ENCODE measurements around the gene PSMC5.
A peak's percentile ranks its signal among the peaks of the same experiment; 100 is the strongest.

Gene PSMC5

DNA sequence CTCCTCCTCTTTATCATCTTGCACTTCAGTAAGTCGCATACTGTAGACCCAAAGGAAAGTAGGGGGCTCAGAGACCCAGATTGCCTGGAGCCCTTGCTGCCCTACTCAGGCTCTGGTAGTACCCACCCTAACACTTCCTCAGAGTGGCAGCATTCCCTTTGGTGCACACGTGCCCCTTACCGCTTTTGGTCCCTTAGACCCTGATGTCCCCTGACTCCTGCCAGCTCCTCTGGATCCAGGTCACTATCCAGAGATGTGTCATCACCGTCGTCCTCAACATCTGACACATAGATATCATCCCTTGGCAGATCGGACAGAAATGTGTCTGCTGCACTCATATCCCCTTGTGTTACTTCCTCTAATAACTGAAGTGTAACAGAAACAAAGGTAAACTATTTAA lies 5.4 kb upstream of the PSMC5 start:
- DNase-seq (ENCODE audit: low spot score): no peak

DNA sequence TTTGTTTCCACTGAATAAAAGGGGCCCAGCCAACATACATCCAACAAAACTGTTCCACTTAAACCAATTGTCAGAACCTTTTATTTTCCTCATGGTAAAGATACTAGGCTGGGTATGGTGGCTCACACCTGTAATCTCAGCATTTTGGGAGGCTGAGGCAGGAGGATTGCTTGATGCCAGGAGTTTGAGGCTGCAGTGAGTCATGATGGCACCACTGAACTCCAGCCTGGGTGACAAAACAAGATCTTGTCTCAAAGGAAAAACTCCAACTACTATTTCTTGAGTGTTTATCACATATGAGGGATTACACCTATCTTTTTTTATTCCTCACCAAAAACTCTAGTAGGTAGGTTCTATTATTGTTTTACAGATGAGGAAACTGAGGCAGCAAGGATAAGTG lies 4.7 kb upstream of the PSMC5 start:
- no peak for DNase-seq (ENCODE audit: low spot score)

DNA sequence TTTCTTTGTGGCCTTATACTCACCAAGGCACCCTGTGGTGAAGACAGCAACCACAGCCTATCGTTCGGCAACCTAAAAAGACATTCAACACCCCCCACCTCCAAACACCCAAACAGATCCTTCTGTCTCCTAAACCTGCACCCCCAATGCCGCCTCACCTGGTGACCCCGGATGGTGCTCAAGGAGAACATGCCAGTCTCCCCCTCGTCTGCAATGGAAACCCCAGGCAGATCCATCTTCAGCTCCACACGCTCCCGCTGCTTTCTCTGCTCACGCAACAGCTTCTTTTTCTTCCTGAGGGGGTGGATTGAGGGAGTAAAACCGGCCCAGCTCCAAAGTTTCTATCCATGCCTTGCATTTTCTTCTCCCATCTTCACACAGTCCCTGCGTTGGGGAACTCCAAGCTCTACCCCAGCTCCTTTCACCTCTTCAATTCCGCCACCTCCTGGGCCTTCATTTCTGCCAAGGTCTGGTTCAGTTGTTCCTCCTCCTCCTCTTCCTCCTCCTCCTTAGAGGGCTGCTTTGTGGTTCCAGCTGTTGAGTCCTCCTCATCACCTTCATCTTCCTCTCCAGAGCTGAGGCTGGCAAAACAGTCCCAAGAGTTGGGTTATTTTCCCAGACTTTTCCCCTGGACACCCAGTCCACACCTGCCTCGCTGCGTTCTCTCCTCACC lies 3.4 kb upstream of the PSMC5 start:
- DNase-seq (ENCODE audit: low spot score): no peak

DNA sequence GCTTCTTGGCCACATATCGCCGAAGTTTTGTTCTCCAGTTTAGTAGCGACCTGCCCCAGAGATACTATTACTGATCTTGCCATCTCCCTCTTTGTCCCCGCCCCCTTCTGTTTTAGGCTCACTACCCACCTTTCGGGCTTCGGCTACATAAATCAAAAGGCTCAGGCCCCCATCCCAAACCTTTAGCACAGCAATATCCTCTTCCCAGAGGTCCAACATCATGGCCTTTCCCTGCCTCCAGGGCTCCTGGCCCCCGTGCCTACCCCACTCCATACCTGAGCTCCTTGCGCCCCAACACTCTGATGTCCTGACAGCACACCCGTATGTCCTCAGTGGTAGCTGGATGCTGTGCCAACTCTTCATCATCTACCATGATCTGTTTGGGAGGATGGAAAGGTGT lies 2.9 kb upstream of the PSMC5 start:
- DNase-seq (ENCODE audit: low spot score): no peak

DNA sequence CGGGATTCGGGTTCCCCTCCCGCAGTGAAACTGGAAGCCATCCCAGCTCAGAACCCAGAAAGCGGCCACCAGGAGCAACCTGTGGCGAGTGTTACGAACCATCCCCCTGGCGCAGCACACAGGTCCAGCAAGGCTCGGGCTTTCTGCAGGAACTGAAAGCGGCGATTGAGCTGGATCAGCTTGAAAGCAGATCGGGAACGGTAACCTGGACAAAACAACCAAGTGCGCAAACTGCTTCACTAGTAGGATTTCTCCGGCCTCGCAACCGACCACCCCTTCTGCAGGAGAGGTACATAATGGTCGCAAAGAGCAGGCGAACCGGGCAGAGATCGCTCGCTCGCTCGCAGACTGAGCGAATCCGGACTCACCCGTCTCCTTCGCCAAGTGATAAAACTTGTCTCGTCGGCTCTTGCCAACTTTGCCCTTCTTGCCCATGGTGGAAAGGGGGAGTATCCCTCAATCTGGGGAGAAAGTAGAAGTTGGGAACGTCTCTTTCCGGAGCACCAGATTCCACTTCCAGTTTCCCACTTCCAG lies 696 bp upstream of the PSMC5 start:
- no peak for DNase-seq (ENCODE audit: low spot score)

DNA sequence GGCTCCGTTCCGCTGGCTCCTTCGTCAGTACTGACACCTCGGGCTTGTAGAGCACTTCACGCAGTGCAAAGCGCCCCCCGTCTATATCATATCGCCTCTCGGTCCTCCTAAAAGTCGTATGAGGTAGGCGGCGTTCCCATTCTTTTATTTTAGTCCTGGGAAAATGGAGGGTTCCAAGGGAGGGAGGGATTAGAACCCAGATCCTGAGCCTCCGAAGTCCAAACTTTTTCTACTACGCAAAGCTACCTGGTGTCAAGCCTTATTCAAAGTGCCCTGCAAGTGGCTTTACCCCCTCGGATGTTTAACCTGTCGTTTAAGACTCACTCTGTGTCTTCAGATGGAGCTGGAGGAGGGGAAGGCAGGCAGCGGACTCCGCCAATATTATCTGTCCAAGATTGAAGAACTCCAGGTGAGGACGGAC lies 580 bp downstream of the PSMC5 start:
- DNase-seq (ENCODE audit: low spot score): no peak

DNA sequence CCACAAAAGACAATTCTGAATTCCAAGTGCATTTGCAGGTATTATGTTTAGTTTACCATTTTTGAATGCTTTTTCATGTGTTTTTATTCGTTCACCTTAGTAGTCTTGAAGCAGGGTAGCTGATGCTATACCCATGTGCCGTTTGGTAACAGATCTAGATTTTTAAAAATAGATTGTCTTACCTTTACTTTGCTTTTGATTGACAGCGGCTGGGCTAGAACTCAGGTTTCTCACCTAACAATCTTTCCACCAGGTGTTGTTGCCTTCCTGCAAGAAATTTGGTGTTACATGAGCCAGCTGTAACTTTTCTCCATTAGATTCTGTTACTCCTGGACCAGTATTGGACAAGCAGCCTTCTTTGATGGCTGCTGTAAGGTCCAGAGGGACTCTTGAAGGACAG lies 1.7 kb downstream of the PSMC5 start:
- DNase-seq (ENCODE audit: low spot score): no peak

DNA sequence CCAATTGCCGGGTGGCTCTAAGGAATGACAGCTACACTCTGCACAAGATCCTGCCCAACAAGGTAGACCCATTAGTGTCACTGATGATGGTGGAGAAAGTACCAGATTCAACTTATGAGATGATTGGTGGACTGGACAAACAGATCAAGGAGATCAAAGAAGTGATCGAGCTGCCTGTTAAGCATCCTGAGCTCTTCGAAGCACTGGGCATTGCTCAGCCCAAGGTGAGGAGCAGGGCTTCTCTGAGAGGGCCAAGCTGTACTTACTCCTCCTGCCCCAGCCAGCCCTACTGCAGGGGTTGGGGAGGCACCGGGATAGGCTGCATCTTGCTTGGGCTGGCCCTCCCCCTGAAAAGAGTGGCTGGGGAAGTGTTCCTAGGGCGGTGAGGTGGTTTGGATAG lies 3.0 kb downstream of the PSMC5 start:
- no peak for DNase-seq (ENCODE audit: low spot score)

DNA sequence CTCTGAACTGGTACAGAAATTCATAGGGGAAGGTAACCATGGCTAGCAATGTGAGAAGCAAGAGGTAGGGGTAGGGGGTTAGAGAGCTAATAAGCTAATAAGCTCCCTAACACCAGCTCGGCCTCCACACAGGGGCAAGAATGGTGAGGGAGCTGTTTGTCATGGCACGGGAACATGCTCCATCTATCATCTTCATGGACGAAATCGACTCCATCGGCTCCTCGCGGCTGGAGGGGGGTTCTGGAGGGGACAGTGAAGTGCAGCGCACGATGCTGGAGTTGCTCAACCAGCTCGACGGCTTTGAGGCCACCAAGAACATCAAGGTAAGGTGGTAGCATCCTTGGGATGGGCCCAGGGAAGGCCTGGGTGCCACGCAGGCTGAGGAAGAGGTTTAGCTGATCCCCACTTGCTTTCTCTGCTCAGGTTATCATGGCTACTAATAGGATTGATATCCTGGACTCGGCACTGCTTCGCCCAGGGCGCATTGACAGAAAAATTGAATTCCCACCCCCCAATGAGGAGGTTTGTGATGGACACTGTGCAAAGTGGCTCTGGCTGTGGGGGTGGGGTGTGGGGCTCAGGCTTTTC lies 3.8 kb downstream of the PSMC5 start:
- DNase-seq (ENCODE audit: low spot score): no peak

DNA sequence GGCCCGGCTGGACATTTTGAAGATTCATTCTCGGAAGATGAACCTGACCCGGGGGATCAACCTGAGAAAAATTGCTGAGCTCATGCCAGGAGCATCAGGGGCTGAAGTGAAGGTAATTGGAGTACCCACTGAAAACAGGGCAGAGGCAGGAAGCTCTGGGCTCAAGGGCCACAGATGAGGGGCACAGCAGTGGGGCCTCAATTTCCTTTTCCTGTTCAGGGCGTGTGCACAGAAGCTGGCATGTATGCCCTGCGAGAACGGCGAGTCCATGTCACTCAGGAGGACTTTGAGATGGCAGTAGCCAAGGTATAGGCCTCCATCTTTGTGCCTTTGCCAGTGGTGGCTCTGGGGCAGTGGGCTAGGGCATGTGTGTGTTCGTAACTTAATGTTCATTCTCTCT lies 4.3 kb downstream of the PSMC5 start:
- no peak for DNase-seq (ENCODE audit: low spot score)

DNA sequence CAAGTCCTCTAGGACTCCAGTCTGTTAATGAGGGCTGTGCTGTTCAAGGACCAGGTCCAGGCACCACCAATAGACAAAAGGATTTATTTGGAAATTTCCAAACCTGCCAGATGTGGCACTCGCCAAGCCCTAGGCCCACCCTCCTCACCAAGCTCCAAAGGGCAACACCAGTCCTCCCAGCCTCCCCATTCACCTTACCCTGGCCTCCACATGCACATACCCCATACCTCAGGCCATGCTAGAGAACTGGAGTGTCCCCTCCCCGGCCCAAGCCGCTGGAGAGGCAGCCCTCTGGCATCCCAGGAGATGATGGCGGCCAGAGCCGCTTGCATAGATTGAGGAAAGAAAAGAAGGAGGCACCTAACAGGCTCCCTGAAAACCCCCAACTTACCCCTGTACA lies 4.8 kb downstream of the PSMC5 start:
- no peak for DNase-seq (ENCODE audit: low spot score)

DNA sequence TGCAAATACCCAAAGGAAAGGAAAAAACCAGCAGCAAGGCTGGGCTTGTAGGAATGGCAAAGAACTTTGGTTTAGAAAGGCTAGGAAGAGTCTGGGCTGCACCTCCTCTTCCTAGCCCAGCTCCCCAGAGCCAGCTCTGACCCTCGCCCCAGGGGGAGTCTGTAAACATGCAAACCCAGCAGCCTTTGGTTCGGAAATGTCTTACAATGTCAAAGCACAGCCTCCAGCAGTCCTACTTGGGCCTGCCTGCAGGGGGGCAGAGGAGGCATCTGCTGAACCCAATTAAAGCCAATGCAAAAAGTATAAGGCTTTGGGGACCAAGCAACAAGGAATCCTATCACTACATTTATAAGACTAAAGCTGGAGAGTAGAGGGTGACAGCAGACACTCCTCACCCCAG lies 5.2 kb downstream of the PSMC5 start:
- DNase-seq (ENCODE audit: low spot score): no peak

DNA sequence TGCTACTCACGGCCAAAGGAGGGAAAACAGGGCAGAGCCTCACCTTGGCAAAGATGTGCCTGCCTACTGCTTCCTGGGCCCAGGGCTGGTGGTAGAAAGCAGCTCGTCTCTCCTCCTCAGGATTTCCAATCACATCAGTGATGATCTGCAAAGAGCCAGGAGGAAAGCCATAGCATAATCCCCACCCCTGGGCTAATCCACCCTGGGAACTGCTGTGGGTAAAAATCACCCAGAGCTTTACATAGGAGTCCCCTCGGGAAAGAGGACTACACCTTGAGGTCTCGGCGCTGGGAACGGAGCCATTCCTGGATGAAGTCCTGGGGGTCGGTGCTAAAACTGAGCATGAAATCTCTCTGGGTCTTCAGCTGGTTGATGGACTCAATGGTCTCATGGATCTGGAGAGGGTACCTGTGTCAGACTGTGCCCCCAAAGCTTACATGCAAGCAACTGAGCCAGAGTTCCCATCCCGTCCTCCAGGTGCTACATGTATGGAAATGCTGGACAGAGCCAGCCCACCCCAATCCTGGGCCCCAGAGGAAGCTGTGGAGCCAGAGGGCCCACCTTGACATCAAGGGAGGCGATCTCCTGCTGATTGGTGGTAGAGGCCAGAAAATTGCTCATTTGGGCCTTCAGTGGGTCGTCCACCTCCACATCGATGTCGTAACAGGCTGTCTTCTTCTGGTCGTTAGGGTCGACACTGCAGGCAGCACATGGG lies 6.0 kb downstream of the PSMC5 start:
- DNase-seq (ENCODE audit: low spot score): no peak

DNA sequence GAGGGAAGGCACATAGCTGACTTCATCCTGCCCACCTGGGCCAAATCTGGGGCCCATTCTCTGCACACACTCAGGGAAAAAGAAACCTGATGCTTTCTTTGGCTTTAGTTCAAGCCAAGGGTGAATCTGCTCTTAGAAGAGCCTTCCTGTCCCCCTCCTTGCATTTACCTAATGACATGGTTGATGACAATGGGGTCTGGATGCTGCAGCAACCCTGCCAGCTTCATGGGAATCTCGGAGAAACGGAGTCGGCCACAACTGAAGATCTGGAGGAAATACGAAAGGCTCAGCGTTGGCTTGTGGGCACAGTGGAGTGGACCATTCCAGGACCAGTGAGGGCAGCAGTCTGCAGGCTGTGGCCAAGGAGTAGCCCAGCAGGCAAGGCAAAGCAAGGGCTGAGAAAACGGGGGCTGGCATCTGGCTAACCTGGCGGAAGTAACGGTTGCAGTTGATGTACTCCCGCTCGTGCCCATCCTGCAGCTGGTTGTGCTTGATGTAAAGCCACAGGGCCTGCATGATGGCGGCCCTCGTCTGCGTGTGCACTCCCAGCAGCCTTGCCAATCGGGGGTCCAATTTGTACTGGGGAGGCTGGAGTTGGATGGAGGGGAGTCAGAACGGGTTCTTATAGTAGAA lies 6.6 kb downstream of the PSMC5 start:
- no peak for DNase-seq (ENCODE audit: low spot score)

DNA sequence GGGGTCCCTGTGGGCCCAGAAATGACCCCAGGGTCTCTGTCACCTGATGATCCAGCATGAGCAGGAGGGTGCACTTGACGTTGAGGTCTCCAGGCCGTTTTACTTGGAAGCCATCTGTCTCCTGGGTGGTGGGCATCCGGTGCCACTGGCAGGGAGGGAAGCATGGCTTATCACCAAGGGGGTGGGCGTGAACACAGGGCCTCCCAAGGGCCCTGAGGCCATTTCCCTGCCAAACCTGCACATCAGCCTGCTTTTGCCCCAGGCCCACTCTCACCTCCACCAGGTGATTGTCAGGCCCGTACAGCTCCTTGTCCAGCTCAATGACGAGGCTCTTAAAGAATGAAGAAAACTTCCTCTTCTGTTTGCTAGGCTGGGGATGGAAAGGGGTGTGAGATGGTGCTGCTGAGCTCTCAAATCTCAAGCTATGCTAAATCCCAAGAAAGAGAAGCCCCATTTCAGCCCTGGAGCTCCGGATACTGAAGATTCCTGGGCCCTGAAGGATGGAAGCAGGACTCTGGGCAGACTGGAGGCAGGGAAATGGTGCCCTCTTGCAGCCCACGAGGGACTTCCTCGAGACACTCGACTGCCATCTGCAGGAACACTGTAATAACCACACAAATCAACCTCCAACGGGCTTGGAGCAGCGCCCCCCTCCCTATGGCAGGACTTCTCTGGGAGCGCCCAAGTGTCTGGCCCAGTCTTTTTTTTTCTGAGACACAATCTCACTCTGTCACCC lies 7.4 kb downstream of the PSMC5 start:
- peak; percentile 68 for DNase-seq (ENCODE audit: low spot score)

DNA sequence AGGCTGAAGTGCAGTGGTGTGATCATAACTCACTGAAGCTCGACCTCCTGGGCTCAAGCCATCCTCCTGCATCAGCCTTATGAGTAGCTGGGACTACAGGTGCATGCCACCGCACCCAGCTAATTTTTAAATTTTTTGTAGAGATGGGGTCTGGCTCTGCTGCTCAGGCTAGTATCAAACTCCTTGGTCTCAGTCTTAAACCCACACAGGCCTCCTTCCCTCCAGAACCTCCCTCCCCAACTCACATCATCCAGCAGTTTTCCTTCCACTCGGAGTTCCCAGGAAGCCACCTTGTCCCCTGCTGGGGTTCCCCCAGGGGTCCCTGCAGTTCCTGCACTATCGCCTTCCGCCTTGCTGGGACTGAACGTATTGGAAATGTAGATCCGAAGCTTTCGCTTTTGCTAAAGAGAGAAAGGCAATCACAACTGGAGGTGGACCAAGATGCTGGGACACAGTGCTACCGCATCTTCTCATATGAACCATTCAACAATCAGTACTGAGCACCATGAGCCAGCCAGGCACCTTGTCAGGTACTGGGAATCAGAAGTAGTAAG lies 8.0 kb downstream of the PSMC5 start:
- no peak for DNase-seq (ENCODE audit: low spot score)

DNA sequence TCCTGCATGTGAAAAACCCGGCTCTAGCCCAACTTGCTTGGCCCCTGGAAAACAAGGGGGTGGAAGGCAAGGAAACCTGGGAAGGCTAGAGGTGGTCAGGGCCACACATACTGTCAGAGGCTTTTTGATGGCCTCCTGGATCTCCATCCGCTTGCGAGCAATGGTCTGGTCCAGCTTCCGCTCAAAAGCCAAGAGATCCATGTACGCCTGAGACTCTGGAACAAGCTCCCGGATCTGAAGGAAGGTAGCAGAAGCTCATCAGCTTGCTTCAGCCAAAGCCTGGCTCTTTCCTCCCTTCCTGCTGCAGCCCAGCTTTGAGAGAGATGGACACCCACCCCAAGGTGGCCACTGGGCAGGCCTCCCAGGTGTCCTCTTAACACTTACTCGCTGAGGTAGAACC lies 9.6 kb downstream of the PSMC5 start:
- no peak for DNase-seq (ENCODE audit: low spot score)

DNA sequence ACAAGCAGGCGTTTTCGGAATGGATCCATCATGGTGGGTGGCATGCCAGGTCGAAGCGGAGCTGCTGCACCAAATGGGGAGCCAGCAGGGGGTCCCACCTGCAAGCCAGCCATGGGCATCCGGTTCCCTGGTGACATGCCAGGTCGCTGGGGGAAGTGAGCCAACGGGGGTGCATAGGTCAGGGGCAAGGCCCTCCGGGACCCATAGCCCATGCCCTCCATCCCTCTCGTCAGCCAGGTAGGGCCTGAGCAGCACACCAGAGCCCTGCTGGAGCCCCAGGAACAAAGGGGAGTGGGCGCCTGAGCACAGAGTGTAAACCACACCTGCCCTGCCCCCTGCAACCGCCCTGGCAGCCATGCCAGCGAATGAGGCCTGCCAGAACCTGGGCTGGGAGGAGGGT lies 10.2 kb downstream of the PSMC5 start:
- DNase-seq (ENCODE audit: low spot score): no peak

DNA sequence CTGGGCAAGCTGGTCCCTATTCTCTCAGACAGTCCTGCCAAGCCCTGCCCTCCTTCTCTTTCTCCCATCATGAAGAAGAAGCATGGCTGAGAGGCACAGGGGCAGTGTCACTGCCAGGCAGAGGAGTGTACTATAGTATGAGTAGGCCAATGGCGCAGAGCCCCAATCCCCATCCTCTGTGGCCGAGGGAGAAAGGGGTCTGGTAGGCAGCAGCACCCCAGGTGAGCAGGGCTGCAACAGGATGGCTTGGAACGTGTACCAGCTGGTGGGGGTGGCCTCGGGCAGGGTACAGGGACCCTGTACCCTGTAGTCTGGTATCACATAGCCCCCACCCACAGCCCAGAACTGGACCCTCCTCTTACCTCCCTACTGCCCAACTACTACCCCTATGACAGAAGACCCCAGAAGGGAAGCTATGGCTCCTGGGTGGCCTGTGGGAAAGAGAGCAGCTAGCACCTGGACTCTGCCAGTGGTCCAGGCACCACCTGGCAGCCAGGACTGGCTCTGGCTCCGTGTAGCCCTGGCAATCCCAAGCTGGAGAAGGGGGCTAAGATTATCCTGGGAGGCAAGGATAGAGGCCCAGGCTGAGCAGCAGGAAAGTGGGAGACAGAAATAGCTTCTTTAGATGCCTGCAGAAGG lies 10.8 kb downstream of the PSMC5 start:
- no peak for DNase-seq (ENCODE audit: low spot score)

DNA sequence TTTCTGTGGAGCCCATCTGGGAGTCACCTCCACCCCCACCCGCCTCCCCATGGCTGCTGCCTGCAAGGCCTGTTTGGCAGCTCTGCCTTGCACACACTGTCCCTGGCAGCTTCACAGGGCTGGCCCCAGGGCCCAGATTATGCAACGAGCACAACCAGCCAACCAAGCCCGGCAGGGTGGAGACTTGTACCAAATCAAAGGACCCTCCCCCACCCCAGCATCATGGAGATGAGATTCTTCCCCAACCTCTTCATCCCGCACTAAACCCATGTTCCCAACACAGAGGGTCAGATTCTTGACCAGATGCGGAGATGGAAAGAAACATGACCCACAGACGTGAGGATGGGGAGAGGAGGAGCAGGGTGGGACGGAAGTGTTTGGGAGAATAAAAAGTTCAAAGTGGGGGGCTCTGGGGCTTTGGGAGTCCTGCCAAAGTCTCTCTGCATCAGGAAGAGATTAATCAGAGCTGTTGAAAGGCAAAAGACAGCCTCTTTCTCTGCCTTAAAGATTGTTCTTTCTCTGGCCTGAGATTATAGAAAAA lies 11.5 kb downstream of the PSMC5 start:
- DNase-seq (ENCODE audit: low spot score): no peak
